CD8-positive, alpha-beta memory T cell (primary cell): Measurements from ENCODE around the gene UBFD1. TPM values are rescaled to one million over a fixed set of nuclear protein-coding genes. Genes with fewer than 3 reads are reported as not detected.
"Not testable (repeated sequence)": the region's sequence is repeated elsewhere in the genome, so short reads cannot be mapped to it uniquely, and the experiment has no call there.

Experiments
- CTCF ChIA-PET: fragments of 350-600 bp; sonication (Branson Sonifier 250); formaldehyde crosslinking; loops from one replicate; lab custom pipeline; 2021; ENCODE audit warnings: antibody characterized with exemption; lab: Charles Lee
- POLR2A ChIA-PET: fragments of 350-600 bp; sonication (Branson Sonifier 250); formaldehyde crosslinking; loops from one replicate; lab custom pipeline; 2021; ENCODE audit warnings: antibody characterized with exemption; lab: Charles Lee
- DNase-seq, 5 donors: peaks; one replicate each; pipeline versions ENCODE4 v3.0.0 to v3.0.0-alpha.2; 2020 to 2022; ENCODE audit warnings: mixed read lengths in 1 of 5
- H3K27ac ChIP-seq: one replicate; pipeline ENCODE4 v1.7.0; 2013; ENCODE audit warnings: low read depth, mild to moderate bottlenecking, low read length, moderate library complexity
- H3K27me3 ChIP-seq: 2 replicates; pipeline ENCODE4 v1.7.0; 2013; ENCODE audit warnings: low read length, mild to moderate bottlenecking; ENCODE audit not compliant: insufficient read depth, poor library complexity, severe bottlenecking
- H3K36me3 ChIP-seq: 2 replicates; pipeline ENCODE4 v1.7.0; 2013; ENCODE audit warnings: mild to moderate bottlenecking, low read length, moderate library complexity; ENCODE audit not compliant: insufficient read depth
- H3K4me1 ChIP-seq: 2 replicates; pipeline ENCODE4 v1.7.0; 2013; ENCODE audit warnings: mild to moderate bottlenecking, low read length, moderate library complexity; ENCODE audit not compliant: insufficient read depth
- H3K4me3 ChIP-seq: 2 replicates; pipeline ENCODE4 v1.7.0; 2013; ENCODE audit warnings: mild to moderate bottlenecking, low read length
- H3K9me3 ChIP-seq: 2 replicates; pipeline ENCODE4 v1.7.0; 2013; ENCODE audit warnings: mild to moderate bottlenecking, low read length
- H3K27ac Mint-ChIP-seq, 8 donors: one replicate each; pipeline ENCODE4 v1.8.0; 2020 to 2021; ENCODE audit warnings: mixed read lengths in 8 of 8, mild to moderate bottlenecking in 6 of 8, inconsistent platforms in 3 of 8, moderate library complexity in 3 of 8
- H3K27me3 Mint-ChIP-seq, 2 donors: one replicate each; pipeline ENCODE4 v1.8.0; 2020 to 2021; ENCODE audit warnings: mixed read lengths in 2 of 2, mild to moderate bottlenecking in 1 of 2, moderate library complexity in 1 of 2
- H3K36me3 Mint-ChIP-seq, 3 donors: one replicate each; pipeline ENCODE4 v1.8.0; 2020 to 2021; ENCODE audit warnings: mixed read lengths in 3 of 3, inconsistent platforms in 1 of 3, mild to moderate bottlenecking in 1 of 3
- H3K4me1 Mint-ChIP-seq, 3 donors: one replicate each; pipeline ENCODE4 v1.8.0; 2020 to 2021; ENCODE audit warnings: mixed read lengths in 3 of 3, inconsistent platforms in 1 of 3, mild to moderate bottlenecking in 1 of 3
- H3K4me3 Mint-ChIP-seq, 7 donors: one replicate each; pipeline ENCODE4 v1.8.0; 2020 to 2021; ENCODE audit warnings: mixed read lengths in 7 of 7, mild to moderate bottlenecking in 6 of 7, moderate library complexity in 4 of 7, inconsistent platforms in 2 of 7
- H3K9me3 Mint-ChIP-seq, 5 donors: one replicate each; pipeline ENCODE4 v1.8.0; 2020 to 2022; ENCODE audit warnings: mixed read lengths in 5 of 5, mild to moderate bottlenecking in 3 of 5, moderate library complexity in 2 of 5, inconsistent platforms in 1 of 5
- polyA plus RNA-seq: library from polyadenylated mRNA; unstranded; fragments of 300-500 nt; fragmentation: Illumina TruSeq; gene quantifications from one replicate; pipeline ENCODE4 v1.2.3, GENCODE V29; 2021
- total RNA-seq, 2 experiments: library from RNA; stranded (reverse); gene quantifications; one replicate each; pipeline ENCODE4 v1.2.3, GENCODE V29; 2021

UBFD1 gene
- total and polyA plus RNA-seq, 3 experiments from 2014 or later: 12.8 to 60.1 (median 58.5) TPM

DNA sequence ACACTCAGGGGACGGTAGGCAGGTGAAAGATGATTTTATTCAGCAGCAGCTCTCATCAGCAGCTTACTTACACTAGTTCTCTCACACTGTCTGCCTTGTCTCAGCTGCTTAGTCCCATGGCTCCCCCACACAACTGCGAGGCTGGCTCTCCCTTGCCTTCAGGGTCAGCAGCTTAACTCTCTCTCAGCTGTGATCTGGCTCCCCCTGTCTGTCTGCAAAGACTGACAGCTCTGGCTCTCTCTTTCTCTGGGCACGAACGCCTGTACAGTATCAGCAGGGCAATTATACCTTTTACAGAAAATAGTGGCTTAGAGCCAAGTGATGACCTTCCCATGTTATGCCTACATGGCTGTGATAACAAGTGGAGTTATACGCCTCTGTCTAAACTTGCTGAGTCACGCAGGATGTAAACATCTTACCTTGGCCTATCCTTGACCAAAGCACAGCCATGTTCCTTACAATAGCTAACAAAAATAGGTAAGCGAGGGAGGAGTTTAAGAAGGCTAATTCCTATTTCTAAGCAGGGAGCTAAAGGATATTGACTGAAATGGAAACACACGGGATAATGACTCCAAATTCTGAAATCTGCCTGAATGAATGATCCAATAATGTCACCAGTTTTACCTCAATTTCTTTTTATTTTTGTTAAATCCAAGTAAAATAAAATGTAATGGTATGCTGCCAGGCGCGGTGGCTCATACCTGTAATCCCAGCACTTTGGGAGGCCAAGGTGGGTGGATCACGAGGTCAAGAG lies 39.7 kb downstream of the UBFD1 start:
- H3K9me3 ChIP-seq: no peaks in the 10 kb centered on the region
- peak overlapping the region in 5 of 7 donors; percentile 40 to 69 (median 55) for H3K4me3 Mint-ChIP-seq
- CTCF ChIA-PET: interaction anchor here (0.9 to 1.8 kb wide), 8 partner anchors 12 to 162 kb away, joined by 3 to 7 read pairs (median 5); partner anchors contain the start of genes DCTN5 and PALB2
- no peak for DNase-seq
- peaks cover 18 to 38% (median 22%) of the 10 kb centered on the region in 3 donors for H3K4me1 Mint-ChIP-seq
- H3K36me3 Mint-ChIP-seq: peaks cover 0 to 24% (median 6%) of the 10 kb centered on the region in 3 donors
- H3K4me3 ChIP-seq: no peak overlapping the region
- H3K27me3 Mint-ChIP-seq: no peaks in the 10 kb centered on the region
- H3K27ac Mint-ChIP-seq: peak overlapping the region in 5 of 8 donors; percentile 29 to 69 (median 43)
- peaks cover 1% of the 10 kb centered on the region for H3K36me3 ChIP-seq
- H3K27me3 ChIP-seq: no peaks in the 10 kb centered on the region
- H3K27ac ChIP-seq: peak overlapping the region; percentile 43
- peaks cover 13% of the 10 kb centered on the region for H3K4me1 ChIP-seq
- H3K9me3 Mint-ChIP-seq: no peaks in the 10 kb centered on the region
- POLR2A ChIA-PET: interaction anchor here (0.5 to 1.1 kb wide), 2 partner anchors 40 to 1951 kb away, joined by 3 read pairs; partner anchors contain the start of genes EARS2 and UBFD1

DNA sequence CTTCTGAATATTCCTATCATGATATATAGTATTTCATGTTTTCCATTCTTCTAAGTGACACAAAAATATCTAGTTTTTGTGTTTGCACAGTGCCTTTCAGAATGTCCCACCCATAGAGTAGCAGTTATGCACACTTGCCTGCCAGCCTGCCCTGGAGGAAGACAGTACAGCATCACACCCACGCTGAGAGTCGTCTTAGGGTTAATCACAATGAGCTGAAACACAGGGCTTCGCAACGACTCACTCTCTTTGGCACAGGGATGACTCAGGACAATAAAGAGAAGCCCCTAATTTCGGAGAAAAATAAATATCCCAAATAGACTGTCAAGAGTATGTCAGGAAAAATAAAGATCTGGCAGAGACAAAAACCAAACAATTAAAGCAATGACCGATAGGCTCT lies 50.2 kb downstream of the UBFD1 start:
- H3K36me3 ChIP-seq: peaks cover 10% of the 10 kb centered on the region

DNA sequence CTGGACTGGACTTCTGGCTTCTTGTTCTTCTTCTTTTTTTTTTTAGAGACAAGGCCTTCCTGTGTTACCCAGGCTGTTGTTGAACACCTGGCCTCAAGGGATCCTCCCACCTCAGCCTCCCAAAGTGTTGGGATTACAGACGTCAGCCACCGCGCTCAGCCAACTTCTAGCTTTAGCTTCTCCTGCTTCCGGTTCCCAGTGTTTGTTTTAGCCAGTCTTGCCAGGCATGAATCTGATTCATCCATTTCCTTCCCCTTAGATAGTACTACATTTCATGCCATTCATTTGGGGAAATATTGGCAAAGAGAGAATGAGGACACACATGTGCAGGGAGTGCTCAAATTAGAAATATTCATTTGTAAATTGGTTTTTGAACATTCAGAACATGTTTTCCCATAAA lies 50.7 kb downstream of the UBFD1 start:
- no peaks in the 10 kb centered on the region for H3K4me1 Mint-ChIP-seq
- no peaks in the 10 kb centered on the region for H3K27me3 Mint-ChIP-seq
- H3K4me1 ChIP-seq: no peaks in the 10 kb centered on the region
- H3K27ac Mint-ChIP-seq: peak overlapping the region in 1 of 8 donors; percentile 29
- H3K4me3 Mint-ChIP-seq: no peak overlapping the region
- ChIA-PET POLR2A (no interaction called here), CTCF (no interaction called here)
- H3K9me3 ChIP-seq: no peaks in the 10 kb centered on the region
- no peaks in the 10 kb centered on the region for H3K27me3 ChIP-seq
- H3K27ac ChIP-seq: no peak overlapping the region
- H3K9me3 Mint-ChIP-seq: no peaks in the 10 kb centered on the region
- peaks cover 8% of the 10 kb centered on the region for H3K36me3 ChIP-seq
- no peak overlapping the region for H3K4me3 ChIP-seq
- H3K36me3 Mint-ChIP-seq: peaks cover 0 to 41% (median 11%) of the 10 kb centered on the region in 3 donors
- no peak for DNase-seq

More for the DNA sequence above, 50.2 kb downstream of the UBFD1 start:
- Mint-ChIP-seq H3K4me1 (no peaks in the 10 kb centered on the region), H3K36me3 (peaks cover 0 to 42% (median 11%) of the 10 kb centered on the region in 3 donors), H3K9me3 (no peaks in the 10 kb centered on the region), H3K4me3 (no peak overlapping the region), H3K27me3 (no peaks in the 10 kb centered on the region), H3K27ac (no peak overlapping the region)
- POLR2A ChIA-PET: no interaction called here
- CTCF ChIA-PET: no interaction called here
- Histone ChIP-seq H3K4me1 (no peaks in the 10 kb centered on the region), H3K27ac (no peak overlapping the region), H3K9me3 (no peaks in the 10 kb centered on the region), H3K27me3 (no peaks in the 10 kb centered on the region), H3K4me3 (no peak overlapping the region)
- DNase-seq: no peak

DNA sequence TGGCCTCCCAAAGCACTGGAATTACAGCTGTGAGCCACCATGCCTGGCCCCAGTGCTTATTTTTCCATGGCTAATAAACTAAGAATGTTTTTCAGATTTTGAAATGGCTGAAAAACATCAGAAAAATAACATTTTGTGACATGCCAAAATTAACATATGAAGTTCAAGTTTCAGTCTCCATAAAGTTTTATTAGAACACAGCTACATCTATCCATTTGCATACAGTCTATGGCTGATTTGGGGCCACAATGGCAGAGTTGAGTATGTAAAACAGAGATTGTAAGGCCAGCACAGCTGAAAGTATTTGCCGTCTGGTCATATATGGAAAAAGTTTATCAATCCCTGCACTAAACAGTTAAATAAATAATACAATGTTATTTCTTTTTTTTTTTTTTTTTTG lies 52.4 kb downstream of the UBFD1 start:
- H3K4me3 Mint-ChIP-seq: no peak overlapping the region
- CTCF ChIA-PET: interaction anchor here (1.8 kb wide), 1 partner anchor 13 kb away, joined by 7 read pairs; no protein-coding TSS in a partner anchor
- peaks cover 4% of the 10 kb centered on the region for H3K36me3 ChIP-seq
- H3K9me3 Mint-ChIP-seq: no peaks in the 10 kb centered on the region
- DNase-seq: no peak
- no peaks in the 10 kb centered on the region for H3K27me3 Mint-ChIP-seq
- no peak overlapping the region for H3K27ac ChIP-seq
- H3K4me1 ChIP-seq: no peaks in the 10 kb centered on the region
- POLR2A ChIA-PET: no interaction called here
- H3K27ac Mint-ChIP-seq: no peak overlapping the region
- H3K4me3 ChIP-seq: no peak overlapping the region
- no peaks in the 10 kb centered on the region for H3K4me1 Mint-ChIP-seq
- H3K27me3 ChIP-seq: no peaks in the 10 kb centered on the region
- peaks cover 0 to 40% (median 8%) of the 10 kb centered on the region in 3 donors for H3K36me3 Mint-ChIP-seq
- no peaks in the 10 kb centered on the region for H3K9me3 ChIP-seq

DNA sequence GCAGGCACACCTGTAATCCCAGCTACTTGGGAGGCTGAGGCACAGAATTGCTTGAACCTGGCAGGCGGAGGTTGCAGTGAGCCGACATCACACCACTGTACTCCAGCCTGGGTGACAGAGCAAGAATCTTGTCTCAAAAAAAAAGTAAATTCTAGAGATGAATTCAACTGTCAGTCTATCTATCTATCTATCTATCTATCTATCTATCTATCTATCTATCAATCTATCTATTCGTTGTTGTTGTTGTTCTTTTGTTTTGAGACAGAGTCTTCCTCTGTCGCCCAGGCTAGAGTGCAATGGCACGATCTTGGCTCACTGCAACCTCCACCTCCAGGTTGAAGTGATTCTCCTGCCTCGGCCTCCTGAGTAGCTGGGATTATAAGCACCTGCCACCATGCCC lies 53.4 kb downstream of the UBFD1 start:
- DNase-seq, H3K27me3 Mint-ChIP-seq, H3K27ac ChIP-seq, POLR2A ChIA-PET, H3K9me3 ChIP-seq, H3K27me3 ChIP-seq, H3K4me1 ChIP-seq, H3K4me1 Mint-ChIP-seq, H3K36me3 ChIP-seq, H3K27ac Mint-ChIP-seq, H3K4me3 Mint-ChIP-seq, CTCF ChIA-PET, H3K4me3 ChIP-seq, H3K9me3 Mint-ChIP-seq: not testable (repeated sequence)
- peaks cover under 1 to 36% (median 9%) of the 10 kb centered on the region in 3 donors for H3K36me3 Mint-ChIP-seq

DNA sequence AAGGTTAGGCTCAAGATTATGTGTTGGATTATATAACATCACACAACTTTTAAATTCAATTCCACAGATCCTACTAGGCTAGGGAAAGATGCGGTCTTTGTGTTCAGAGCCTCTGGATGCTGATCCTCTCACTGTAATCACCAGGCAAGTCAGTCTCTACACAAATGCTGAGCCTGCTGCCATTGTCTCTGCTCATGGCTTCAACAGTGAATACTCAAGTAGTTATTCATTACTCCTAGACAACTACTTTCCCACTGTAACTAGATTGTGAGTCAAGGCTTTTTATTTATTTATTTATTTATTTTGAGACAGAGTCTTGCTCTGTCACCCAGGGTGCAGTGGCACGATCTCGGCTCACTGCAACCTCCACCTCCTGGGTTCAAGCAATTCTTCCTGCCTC lies 54.4 kb downstream of the UBFD1 start:
- H3K27me3 ChIP-seq: no peaks in the 10 kb centered on the region
- H3K27ac ChIP-seq: no peak overlapping the region
- H3K4me3 Mint-ChIP-seq: no peak overlapping the region
- peaks cover 4 to 40% (median 12%) of the 10 kb centered on the region in 3 donors for H3K36me3 Mint-ChIP-seq
- H3K4me1 Mint-ChIP-seq: peaks cover 0 to 2% (median 0%) of the 10 kb centered on the region in 3 donors
- ChIA-PET POLR2A (no interaction called here), CTCF (no interaction called here)
- no peaks in the 10 kb centered on the region for H3K4me1 ChIP-seq
- no peaks in the 10 kb centered on the region for H3K9me3 Mint-ChIP-seq
- H3K4me3 ChIP-seq: no peak overlapping the region
- no peak for DNase-seq
- H3K27ac Mint-ChIP-seq: no peak overlapping the region
- H3K36me3 ChIP-seq: peaks cover 4% of the 10 kb centered on the region
- no peaks in the 10 kb centered on the region for H3K27me3 Mint-ChIP-seq
- no peaks in the 10 kb centered on the region for H3K9me3 ChIP-seq

DNA sequence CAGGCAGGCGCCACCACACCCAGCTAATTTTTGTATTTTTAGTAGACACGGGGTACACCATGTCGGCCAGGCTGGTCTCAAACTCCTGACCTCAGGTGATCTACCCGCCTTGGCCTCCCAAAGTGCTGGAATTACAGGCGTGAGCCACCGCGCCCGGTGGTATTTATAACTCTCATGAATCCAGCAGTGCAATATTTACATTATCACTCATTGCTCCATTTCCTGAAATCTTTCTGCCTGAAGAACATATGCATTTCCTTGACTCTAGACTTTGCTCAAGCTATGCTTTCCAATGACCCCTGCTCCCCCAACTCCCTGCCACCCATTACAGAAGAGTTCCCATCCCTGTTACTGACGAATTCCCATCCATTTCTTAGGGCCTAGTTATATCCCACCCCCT lies 58.3 kb downstream of the UBFD1 start:
- Histone ChIP-seq H3K4me3 (no peak overlapping the region), H3K27ac (no peak overlapping the region), H3K27me3 (no peaks in the 10 kb centered on the region), H3K36me3 (peaks cover 4% of the 10 kb centered on the region), H3K4me1 (no peaks in the 10 kb centered on the region), H3K9me3 (no peaks in the 10 kb centered on the region)
- Mint-ChIP-seq H3K9me3 (no peaks in the 10 kb centered on the region), H3K27ac (peak overlapping the region in 2 of 8 donors; percentile 5 to 75), H3K36me3 (peaks cover 9 to 59% (median 18%) of the 10 kb centered on the region in 3 donors), H3K27me3 (no peaks in the 10 kb centered on the region), H3K4me3 (no peak overlapping the region), H3K4me1 (peaks cover 0 to 2% (median 0%) of the 10 kb centered on the region in 3 donors)
- ChIA-PET POLR2A (no interaction called here), CTCF (no interaction called here)
- no peak for DNase-seq
